Suppressor macrophage (primary cell): ENCODE data around the gene POLD3.
A peak's percentile ranks its signal among the peaks of the same experiment; 100 is the strongest.
"Not testable (repeated sequence)": the region's sequence is repeated elsewhere in the genome, so short reads cannot be mapped to it uniquely, and the experiment has no call there.

ENCODE experiments used
- DNase-seq, 4 experiments: peaks; one replicate each; pipeline ENCODE4 v3.0.0-alpha.2; 2020 to 2022

POLD3 gene

GRCh38 chr11:74637700-74638099 is 45.3 kb downstream of the POLD3 start:
- no peak for DNase-seq

DNA sequence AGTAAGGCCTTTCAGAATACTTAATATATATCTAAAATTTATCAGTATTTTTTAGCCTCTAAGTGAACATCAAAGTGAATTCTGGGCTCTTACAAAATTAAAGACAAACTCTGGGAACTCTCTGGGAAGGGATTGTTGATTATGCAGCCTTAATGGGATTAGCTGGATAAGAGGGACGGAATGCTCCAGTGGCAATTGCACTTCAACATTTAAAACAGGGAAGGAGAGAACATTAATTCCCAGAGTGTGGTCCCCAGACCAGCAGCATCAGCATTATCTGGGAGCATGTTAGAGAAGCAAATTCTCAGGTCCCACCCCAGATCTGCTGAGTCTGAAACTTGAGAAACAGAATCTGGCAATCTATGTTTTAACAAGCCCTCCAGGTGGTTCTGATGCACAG is 46.5 kb downstream of the POLD3 start:
- no peak for DNase-seq

DNA sequence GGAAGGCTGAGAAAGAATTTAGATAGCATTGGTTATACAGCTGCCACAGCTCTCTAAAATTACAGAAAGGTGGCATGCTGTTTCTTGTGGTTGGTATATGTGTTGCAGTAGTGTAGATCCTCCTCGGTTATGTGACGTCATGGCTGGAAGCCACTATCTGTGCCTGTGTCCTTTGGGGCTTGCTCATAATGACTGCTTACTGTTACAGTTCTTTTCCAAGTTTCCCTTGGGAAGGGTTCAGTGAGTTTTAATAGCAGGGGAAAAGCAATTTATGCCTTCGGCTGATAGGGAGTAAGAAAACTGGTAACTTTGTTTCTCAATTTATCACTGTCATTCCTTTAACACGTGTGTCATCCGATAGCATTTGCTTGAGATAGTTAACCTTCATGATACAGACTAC is 47.2 kb downstream of the POLD3 start:
- DNase-seq: no peak

GRCh38 chr11:74641289-74641688 is 48.9 kb downstream of the POLD3 start:
- DNase-seq: no peak

- no peak for DNase-seq
Measured at GRCh38 chr11:74641905-74642304, 49.5 kb downstream of the POLD3 start.

DNA sequence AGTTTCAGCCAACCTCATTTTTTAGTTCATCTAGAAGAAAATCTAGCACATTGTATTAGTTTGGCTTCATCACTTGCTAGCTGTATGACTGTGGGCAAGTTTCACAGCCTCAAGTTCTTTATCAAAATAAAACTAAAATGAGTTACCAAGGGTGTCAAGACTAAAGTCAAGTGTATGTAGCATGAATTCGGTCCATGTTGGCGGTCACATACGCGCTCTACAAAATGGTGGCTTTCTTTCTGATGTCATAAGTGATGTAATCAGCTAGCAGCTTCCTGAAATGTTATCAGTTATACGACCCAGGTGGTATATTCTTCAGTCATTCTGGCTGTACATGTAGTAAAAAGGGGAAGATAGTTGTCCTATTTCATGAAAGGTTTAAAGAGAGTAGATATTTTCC is 50.5 kb downstream of the POLD3 start:
- no peak for DNase-seq

DNA sequence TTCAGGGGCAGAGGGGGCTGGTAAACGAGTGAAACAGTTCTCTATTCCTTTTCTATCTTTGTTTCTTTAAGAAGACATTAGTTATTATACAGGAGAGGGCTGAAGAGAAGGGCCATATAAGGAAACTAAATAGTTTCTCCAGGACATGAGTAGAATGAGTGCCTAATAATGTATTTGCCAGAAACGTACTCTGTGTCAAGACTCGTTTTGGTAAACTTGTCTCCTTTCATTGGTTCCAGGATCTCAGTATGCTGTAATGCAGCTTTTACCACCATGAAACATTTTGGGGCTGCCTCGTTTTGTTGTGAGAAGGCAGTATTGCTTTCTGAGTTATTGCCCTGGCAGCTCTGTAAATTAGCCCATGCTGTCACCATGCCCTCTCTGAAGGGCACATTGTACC is 51.7 kb downstream of the POLD3 start:
- no peak for DNase-seq

GRCh38 chr11:74646215-74646614 is 53.8 kb downstream of the POLD3 start:
- DNase-seq: no peak

DNA sequence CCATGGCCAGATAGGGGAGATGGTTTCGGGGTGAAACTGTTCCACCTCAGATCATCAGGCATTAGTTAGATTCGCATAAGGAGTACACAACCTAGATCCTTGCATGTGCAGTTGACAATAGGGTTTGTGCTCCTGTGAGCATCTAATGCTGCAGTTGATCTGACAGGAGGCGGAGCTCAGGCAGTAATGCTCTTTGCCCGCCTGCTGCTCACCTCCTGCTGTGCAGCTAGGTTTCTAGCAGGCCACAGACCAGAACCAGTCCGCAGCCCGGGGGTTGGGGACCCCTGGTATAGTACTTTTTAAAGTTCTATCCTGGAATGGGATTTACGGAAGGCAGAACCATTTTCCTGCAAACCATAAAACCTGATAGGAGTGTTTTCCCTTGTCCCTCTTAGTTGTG is 54.6 kb downstream of the POLD3 start:
- DNase-seq: no peak

GRCh38 chr11:74647404-74647803 is 55.0 kb downstream of the POLD3 start:
- DNase-seq: no peak

GRCh38 chr11:74647831-74648230 is 55.4 kb downstream of the POLD3 start:
- no peak for DNase-seq

GRCh38 chr11:74648894-74649293 is 56.5 kb downstream of the POLD3 start:
- DNase-seq: no peak

GRCh38 chr11:74650498-74650897 is 58.1 kb downstream of the POLD3 start:
- DNase-seq: no peak

DNA sequence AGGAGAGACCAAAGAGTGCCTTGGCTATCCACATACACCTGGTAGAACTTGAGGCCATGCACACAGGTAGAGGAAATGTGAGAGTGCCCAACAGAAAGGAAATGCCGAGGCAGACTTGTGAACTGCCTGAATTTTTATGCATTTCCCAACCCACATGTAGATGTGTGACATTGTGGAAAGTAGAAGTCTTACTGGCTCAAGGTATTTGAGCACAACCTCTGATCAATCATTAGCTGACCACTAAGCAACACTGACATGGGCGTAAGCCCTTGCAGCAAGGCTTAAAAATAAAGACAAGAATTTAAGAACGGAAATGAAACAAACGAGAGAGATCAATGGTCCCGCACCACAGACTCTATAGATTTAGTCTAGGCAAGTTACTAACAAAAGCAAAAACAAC is 62.6 kb downstream of the POLD3 start:
- no peak for DNase-seq

GRCh38 chr11:74659124-74659523 is 66.7 kb downstream of the POLD3 start:
- not testable (repeated sequence) for DNase-seq

- DNase-seq: no peak
Measured at GRCh38 chr11:74662487-74663103, 70.2 kb downstream of the POLD3 start.

DNA sequence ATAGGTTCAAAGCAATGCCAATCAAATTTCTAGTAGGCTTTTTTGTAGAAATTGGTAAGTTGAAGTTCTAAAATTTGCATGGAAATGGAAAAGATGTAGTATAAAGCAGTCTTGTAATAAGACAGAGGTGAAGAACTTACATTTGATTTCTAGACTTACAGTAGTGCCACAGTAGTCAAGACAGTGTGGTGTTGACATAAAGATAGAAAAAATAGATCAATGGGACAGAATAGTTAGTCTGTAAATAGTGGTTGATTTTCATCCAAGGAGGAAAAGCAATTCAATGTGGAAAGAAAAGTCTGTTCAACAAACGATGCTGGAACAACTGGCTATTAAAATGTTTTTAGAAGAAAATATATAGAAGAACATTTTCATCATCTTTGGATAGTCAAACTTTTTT is 70.9 kb downstream of the POLD3 start:
- no peak for DNase-seq

DNA sequence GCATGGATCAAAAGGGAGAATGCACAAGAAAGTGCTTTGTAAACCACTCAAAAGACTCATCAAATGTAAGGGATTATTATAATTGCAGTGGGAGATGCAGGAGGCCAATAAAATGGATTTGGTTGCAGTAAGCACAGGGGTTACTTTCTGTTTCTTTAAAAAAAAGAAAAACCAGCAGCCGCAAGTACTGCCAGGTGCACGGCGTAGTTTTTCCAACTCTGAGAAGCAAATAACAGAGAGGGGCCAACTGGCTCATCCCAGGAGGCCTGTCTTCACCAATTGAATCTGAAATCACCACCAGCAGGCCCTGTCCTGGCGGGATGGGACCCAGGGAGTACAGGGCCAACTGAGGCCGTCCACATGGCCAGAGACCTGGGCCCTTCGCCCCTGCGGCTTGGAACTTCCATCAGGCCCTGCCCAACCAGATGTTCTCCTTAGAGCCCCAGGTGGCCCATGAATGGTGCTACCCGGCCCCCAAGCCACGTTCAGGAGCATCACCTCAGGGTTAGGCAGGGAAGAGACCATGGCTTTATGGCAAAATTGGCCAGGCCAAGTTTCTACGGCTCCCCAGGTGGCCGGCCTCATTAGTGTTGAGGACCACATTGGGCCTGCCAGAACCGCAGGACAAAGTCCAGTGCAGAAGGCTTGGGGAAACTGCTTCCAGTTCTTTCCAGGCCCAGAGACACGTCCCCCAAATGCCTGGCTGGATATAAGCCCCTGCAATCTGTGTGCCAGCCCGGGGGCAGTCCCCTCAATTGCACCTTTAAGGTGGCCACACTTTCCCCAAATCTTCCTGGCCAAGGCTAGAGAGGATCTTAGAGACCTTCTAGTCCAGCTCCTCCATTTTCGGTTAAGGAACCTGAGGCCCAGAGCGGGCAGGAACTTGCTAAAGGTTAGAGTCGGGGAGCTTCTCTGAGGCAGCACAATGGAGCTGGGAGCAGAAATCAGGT is 77.1 kb downstream of the POLD3 start:
- DNase-seq: no peak

DNA sequence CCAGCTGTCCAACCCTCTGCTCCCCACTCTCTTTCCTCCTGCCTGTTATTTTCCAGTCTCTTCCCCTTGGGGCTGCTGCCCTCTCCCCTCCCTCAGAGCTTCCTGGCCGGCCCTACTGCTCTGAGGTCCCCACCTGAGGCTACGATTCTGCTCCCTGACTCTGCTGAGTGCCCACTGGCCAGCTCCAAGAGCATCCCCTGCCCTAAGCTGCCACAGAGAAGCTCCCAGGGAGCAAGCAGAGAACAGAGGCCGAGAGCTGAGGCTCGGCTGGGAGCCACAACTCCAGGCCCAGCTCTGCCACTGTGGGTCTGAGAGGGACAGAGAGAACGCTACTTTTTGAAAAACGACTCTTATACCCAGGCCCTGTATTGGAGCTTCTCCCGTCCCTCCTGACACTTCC is 77.8 kb downstream of the POLD3 start:
- DNase-seq: no peak

DNA sequence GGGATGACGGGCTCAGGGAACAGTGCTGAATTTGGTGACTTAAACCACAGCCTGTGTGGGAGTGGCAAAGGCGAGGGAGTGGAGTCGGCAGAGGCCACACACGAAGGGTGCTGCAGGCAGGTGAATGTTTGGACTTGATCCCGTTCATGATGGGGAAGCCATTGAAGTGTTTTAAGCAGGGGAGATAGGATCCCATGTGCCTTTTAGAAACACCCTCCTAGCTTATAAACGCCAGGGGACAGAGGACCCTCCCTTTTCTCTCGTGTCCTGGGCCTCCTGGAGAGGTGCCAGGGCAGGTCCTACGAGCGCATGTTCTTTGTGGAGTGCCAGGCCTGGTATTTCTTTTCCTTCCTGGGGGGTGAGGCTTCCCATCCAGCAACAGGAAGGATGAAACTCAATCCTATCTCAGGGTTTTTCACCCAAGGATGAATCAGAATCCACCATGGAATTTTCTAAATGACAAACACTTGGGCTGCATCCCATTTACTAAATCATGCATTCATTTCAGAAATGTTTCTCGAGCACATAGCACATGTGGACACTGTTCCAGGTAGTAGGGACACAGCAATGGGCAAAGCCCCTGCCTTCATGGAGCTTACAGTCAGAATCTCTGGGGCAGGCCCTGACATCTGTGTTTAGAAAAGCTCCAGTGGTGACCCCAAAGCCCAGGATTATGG is 79.3 kb downstream of the POLD3 start:
- DNase-seq: no peak

- no peak for DNase-seq
Measured at GRCh38 chr11:74672332-74672955, 80.1 kb downstream of the POLD3 start.

GRCh38 chr11:74672956-74673692 is 80.7 kb downstream of the POLD3 start:
- peak; percentile 68 to 83 (median 75) for DNase-seq
